Measurements from ENCODE around the gene IL17RA.

The IL17RA gene

GRCh38 chr22:17135153-17135760 lies 50.5 kb downstream of the IL17RA start:
- peaks cover 7% of the 10 kb centered on the region for H3K4me1 ChIP-seq (ENCODE audit: low read length)
- H3K27ac ChIP-seq (ENCODE audit: low read length) = no peak overlapping the region
- no peak overlapping the region for H3K4me2 ChIP-seq (ENCODE audit: low read depth, low read length)
- H3F3A ChIP-seq (ENCODE audit: insufficient read depth, low read length) = no peaks in the 10 kb centered on the region
- no peaks in the 10 kb centered on the region for H3K9me2 ChIP-seq (replicated peaks; ENCODE audit: insufficient read depth, low read length)
- no peaks in the 10 kb centered on the region for H3K36me3 ChIP-seq (replicated peaks; ENCODE audit: insufficient read depth, low read length)
- no peaks in the 10 kb centered on the region for H3K79me2 ChIP-seq (ENCODE audit: low read length)
- DNase-seq = no peak
- no peak overlapping the region for H3K9ac ChIP-seq (ENCODE audit: low read length)
- no peaks in the 10 kb centered on the region for H4K20me1 ChIP-seq (ENCODE audit: insufficient read depth, low read length)
- TF ChIP-seq EZH2 (optimal IDR thresholded peaks at IDR 0.05; ENCODE audit: low read depth, low read length) = no peak
- no peak for TF ChIP-seq CTCF (IDR thresholded peaks at IDR 0.05; ENCODE audit: low read length)
- TF ChIP-seq EZH2phosphoT487 (IDR thresholded peaks at IDR 0.05; ENCODE audit: low read length) = no peak
- no peak overlapping the region for H2AFZ ChIP-seq (ENCODE audit: low read length)
- no peaks in the 10 kb centered on the region for H3K27me3 ChIP-seq (replicated peaks; ENCODE audit: insufficient read depth, low read length)
- no peak overlapping the region for H3K4me3 ChIP-seq (ENCODE audit: low read length)
- no peaks in the 10 kb centered on the region for H3K9me3 ChIP-seq (replicated peaks; ENCODE audit: insufficient read depth, low read length)

GRCh38 chr22:17137170-17137569 lies 52.4 kb downstream of the IL17RA start:
- no peaks in the 10 kb centered on the region for H4K20me1 ChIP-seq (ENCODE audit: insufficient read depth, low read length)
- H3K79me2 ChIP-seq (ENCODE audit: low read length) = no peaks in the 10 kb centered on the region
- no peak for TF ChIP-seq EZH2phosphoT487 (IDR thresholded peaks at IDR 0.05; ENCODE audit: low read length)
- no peak for TF ChIP-seq CTCF (IDR thresholded peaks at IDR 0.05; ENCODE audit: low read length)
- TF ChIP-seq EZH2 (optimal IDR thresholded peaks at IDR 0.05; ENCODE audit: low read depth, low read length) = no peak
- H3K27ac ChIP-seq (ENCODE audit: low read length) = no peak overlapping the region
- no peaks in the 10 kb centered on the region for H3K9me3 ChIP-seq (replicated peaks; ENCODE audit: insufficient read depth, low read length)
- no peak overlapping the region for H3K4me2 ChIP-seq (ENCODE audit: low read depth, low read length)
- no peaks in the 10 kb centered on the region for H3K27me3 ChIP-seq (replicated peaks; ENCODE audit: insufficient read depth, low read length)
- H2AFZ ChIP-seq (ENCODE audit: low read length) = no peak overlapping the region
- no peak overlapping the region for H3K4me3 ChIP-seq (ENCODE audit: low read length)
- DNase-seq = no peak
- no peaks in the 10 kb centered on the region for H3K9me2 ChIP-seq (replicated peaks; ENCODE audit: insufficient read depth, low read length)
- no peak overlapping the region for H3K9ac ChIP-seq (ENCODE audit: low read length)
- H3K36me3 ChIP-seq (replicated peaks; ENCODE audit: insufficient read depth, low read length) = no peaks in the 10 kb centered on the region
- H3K4me1 ChIP-seq (ENCODE audit: low read length) = peaks cover 2% of the 10 kb centered on the region
- H3F3A ChIP-seq (ENCODE audit: insufficient read depth, low read length) = no peaks in the 10 kb centered on the region

GRCh38 chr22:17137861-17138425 lies 53.1 kb downstream of the IL17RA start:
- H3K36me3 ChIP-seq (replicated peaks; ENCODE audit: insufficient read depth, low read length) = no peaks in the 10 kb centered on the region

More at GRCh38 chr22:17137861-17138425, 53.1 kb downstream of the IL17RA start:
- DNase-seq = no peak
- Histone ChIP-seq H3K4me1 (ENCODE audit: low read length) (no peaks in the 10 kb centered on the region), H3K79me2 (ENCODE audit: low read length) (no peaks in the 10 kb centered on the region), H3K9ac (ENCODE audit: low read length) (no peak overlapping the region), H3K4me2 (ENCODE audit: low read depth, low read length) (no peak overlapping the region), H4K20me1 (ENCODE audit: insufficient read depth, low read length) (no peaks in the 10 kb centered on the region), H3K9me2 (replicated peaks; ENCODE audit: insufficient read depth, low read length) (no peaks in the 10 kb centered on the region), H3K9me3 (replicated peaks; ENCODE audit: insufficient read depth, low read length) (no peaks in the 10 kb centered on the region), H3K27me3 (replicated peaks; ENCODE audit: insufficient read depth, low read length) (no peaks in the 10 kb centered on the region), H3K4me3 (ENCODE audit: low read length) (no peak overlapping the region), H3F3A (ENCODE audit: insufficient read depth, low read length) (no peaks in the 10 kb centered on the region), H2AFZ (ENCODE audit: low read length) (no peak overlapping the region), H3K27ac (ENCODE audit: low read length) (no peak overlapping the region)
- TF ChIP-seq EZH2 (optimal IDR thresholded peaks at IDR 0.05; ENCODE audit: low read depth, low read length) (no peak), CTCF (IDR thresholded peaks at IDR 0.05; ENCODE audit: low read length) (no peak), EZH2phosphoT487 (IDR thresholded peaks at IDR 0.05; ENCODE audit: low read length) (no peak)
